HEK293T (cell line): ENCODE results near the gene LRP1B.

Experiments
- ARNT ChIP-seq: fragments of 450-650 bp; IDR thresholded peaks from 2 replicates; pipeline ENCODE4 v1.6.1; 2017; ENCODE audit warnings: mild to moderate bottlenecking
- BHLHE40 ChIP-seq: fragments of 450-650 bp; IDR thresholded peaks from 2 replicates; pipeline ENCODE4 v1.6.1; 2016; ENCODE audit warnings: mild to moderate bottlenecking, moderate library complexity, borderline replicate concordance
- ELF4 ChIP-seq: fragments of 450-650 bp; IDR thresholded peaks from 2 replicates; pipeline ENCODE4 v1.6.1; 2017; ENCODE audit warnings: antibody characterized with exemption
- FOXA1 ChIP-seq: fragments of 450-650 bp; IDR thresholded peaks from 2 replicates; pipeline ENCODE4 v1.6.1; 2016; ENCODE audit warnings: mild to moderate bottlenecking
- FOXK2 ChIP-seq: fragments of 450-650 bp; IDR thresholded peaks from 2 replicates; pipeline ENCODE4 v1.6.1; 2016; ENCODE audit warnings: mild to moderate bottlenecking
- FOXM1 ChIP-seq: fragments of 450-650 bp; IDR thresholded peaks from 2 replicates; pipeline ENCODE4 v1.6.1; 2017; ENCODE audit warnings: mild to moderate bottlenecking, borderline replicate concordance
- LEF1 ChIP-seq: fragments of 450-650 bp; IDR thresholded peaks from 2 replicates; pipeline ENCODE4 v1.6.1; 2017; ENCODE audit warnings: mild to moderate bottlenecking, borderline replicate concordance
- NFRKB ChIP-seq: fragments of 450-650 bp; IDR thresholded peaks from 2 replicates; pipeline ENCODE4 v1.6.1; 2016; ENCODE audit warnings: mild to moderate bottlenecking, moderate library complexity
- SP1 ChIP-seq: fragments of 450-650 bp; IDR thresholded peaks from 2 replicates; pipeline ENCODE4 v1.6.1; 2017
- SUZ12 ChIP-seq: fragments of 450-650 bp; IDR thresholded peaks from 2 replicates; pipeline ENCODE4 v1.6.1; 2016; ENCODE audit warnings: mild to moderate bottlenecking
- TARDBP ChIP-seq: fragments of 450-650 bp; IDR thresholded peaks from 2 replicates; pipeline ENCODE4 v1.6.1; 2016
- TF ChIP-seq, protein P1 (sequence below): fragments of 450-650 bp; IDR thresholded peaks from 2 replicates; pipeline ENCODE4 v1.6.1; 2016

DNA sequence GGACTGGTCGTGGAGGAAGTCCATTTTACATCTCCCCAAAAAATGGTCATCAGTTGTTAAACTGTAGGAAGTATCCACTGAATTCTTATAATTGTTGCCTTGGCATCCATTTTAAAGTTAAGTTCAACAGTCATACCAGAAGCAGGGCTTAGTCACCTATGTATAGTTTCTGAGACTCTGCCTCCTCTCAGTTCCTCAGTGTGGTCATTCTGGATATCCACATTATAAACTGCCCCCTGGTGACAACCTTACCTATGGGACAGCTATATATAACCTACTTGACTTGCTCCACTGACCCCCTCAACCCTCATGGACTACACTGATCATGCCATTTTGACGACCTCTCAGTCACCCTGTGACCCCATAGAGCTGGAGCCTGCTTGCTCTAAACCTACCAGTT lies 617.0 kb downstream of the LRP1B start:
- TF ChIP-seq, protein P1, sequence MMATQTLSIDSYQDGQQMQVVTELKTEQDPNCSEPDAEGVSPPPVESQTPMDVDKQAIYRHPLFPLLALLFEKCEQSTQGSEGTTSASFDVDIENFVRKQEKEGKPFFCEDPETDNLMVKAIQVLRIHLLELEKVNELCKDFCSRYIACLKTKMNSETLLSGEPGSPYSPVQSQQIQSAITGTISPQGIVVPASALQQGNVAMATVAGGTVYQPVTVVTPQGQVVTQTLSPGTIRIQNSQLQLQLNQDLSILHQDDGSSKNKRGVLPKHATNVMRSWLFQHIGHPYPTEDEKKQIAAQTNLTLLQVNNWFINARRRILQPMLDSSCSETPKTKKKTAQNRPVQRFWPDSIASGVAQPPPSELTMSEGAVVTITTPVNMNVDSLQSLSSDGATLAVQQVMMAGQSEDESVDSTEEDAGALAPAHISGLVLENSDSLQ: no peak
- TF ChIP-seq BHLHE40: no peak
- TF ChIP-seq NFRKB: no peak
- no peak for TF ChIP-seq LEF1
- TF ChIP-seq FOXM1: no peak
- no peak for TF ChIP-seq FOXK2
- no peak for TF ChIP-seq FOXA1
- no peak for TF ChIP-seq SUZ12
- TF ChIP-seq TARDBP: no peak
- TF ChIP-seq ARNT: no peak
- no peak for TF ChIP-seq SP1
- no peak for TF ChIP-seq ELF4
